Thoracic aorta (tissue), 2 donors: ENCODE data around the gene NEUROG2. TPM values are rescaled to one million over a fixed set of nuclear protein-coding genes. Genes with fewer than 3 reads are reported as not detected.

Source experiments
- ATAC-seq: fragments of 150-250 bp; one replicate; pipeline ENCODE4 v1.8.0; 2017; ENCODE audit warnings: low read depth; ENCODE audit not compliant: insufficient number of reproducible peaks, low FRiP score
- DNase-seq: peaks from one replicate; pipeline ENCODE4 v3.0.0-alpha.2; 2020; ENCODE audit warnings: low spot score
- H3K27ac ChIP-seq, 2 donors: fragments of 200-600 bp; sonication (generic); 1 replicate in 1 of 2; 2 replicates in 1 of 2; pipeline ENCODE4 v1.5.1; 2016; ENCODE audit warnings: mild to moderate bottlenecking in 2 of 2, moderate library complexity in 2 of 2
- H3K27me3 ChIP-seq: fragments of 200-600 bp; sonication (generic); replicated peaks from 2 replicates; pipeline ENCODE4 v1.6.0; 2016; ENCODE audit warnings: mild to moderate bottlenecking; ENCODE audit not compliant: insufficient read depth
- H3K36me3 ChIP-seq: fragments of 200-600 bp; sonication (generic); one replicate; pipeline ENCODE4 v1.5.1; 2016
- H3K4me1 ChIP-seq, 2 donors: fragments of 200-600 bp; sonication (generic); 1 replicate in 1 of 2; 2 replicates in 1 of 2; pipeline versions ENCODE4 v1.5.1 to v1.6.0; 2016; ENCODE audit warnings: low read depth in 2 of 2, mild to moderate bottlenecking in 1 of 2; ENCODE audit not compliant: control insufficient read depth in 1 of 2
- H3K4me3 ChIP-seq: fragments of 200-600 bp; sonication (generic); 2 replicates; pipeline ENCODE4 v1.5.1; 2016; ENCODE audit warnings: mild to moderate bottlenecking
- H3K9me3 ChIP-seq: fragments of 200-600 bp; sonication (generic); 2 replicates; pipeline ENCODE4 v1.5.1; 2016
- CTCF ChIP-seq: fragments of 200-600 bp; sonication (generic); IDR thresholded peaks from one replicate; pipeline ENCODE4 v1.5.1; 2019; ENCODE audit warnings: antibody characterized with exemption
- total RNA-seq, 2 donors: library from RNA; depleted of rRNA; stranded (reverse); fragments of >200 nt; gene quantifications; one replicate each; pipeline versions ENCODE4 v1.1.0 to v1.2.3, GENCODE V29; 2016

NEUROG2 gene
- total RNA-seq, 2 donors from 2014 or later, result not detected

DNA sequence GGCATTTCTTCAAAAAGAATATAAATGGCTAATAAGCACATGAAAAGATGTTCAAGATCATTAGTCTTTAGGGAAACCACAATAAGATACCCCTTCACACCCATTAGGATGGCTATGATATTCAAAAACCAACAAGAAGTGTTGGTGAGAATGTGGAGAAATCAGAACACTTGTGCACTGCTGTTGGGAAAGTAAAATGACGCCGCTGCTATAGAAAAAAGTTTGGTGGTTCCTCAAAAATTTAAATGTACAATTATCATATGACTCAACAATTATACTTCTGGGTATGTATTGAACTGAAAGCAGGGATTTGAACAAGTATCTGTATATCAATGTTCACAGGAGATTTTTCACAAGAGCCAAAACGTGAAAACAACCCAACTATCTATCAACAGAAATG is 29.4 kb upstream of the NEUROG2 start:
- Histone ChIP-seq H3K36me3 (no peaks in the 10 kb centered on the region), H3K4me3 (no peak overlapping the region), H3K9me3 (no peaks in the 10 kb centered on the region), H3K27me3 (no peaks in the 10 kb centered on the region), H3K4me1 (no peaks in the 10 kb centered on the region), H3K27ac (no peak overlapping the region)
- DNase-seq (no peak), ATAC-seq (no peak)
- no peak for TF ChIP-seq CTCF

DNA sequence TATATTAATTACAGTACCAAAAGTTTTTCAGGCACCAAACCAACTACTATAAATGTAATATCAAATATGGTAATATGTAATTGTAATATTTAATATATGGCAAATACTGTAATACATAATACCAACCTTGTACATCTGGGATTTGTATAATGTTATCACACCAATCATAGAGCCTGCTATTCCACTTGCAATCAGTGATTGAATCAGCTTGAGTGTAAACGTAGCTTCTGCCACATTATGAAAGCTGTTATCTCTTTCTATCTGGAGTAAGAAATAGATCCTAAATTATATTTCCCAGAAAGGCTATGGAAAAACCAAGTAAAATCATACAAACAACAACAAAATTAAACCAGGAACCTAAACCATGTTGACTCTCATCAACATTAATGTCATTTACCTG is 24.7 kb upstream of the NEUROG2 start:
- no peaks in the 10 kb centered on the region for H3K4me1 ChIP-seq
- H3K4me3 ChIP-seq, result no peak overlapping the region
- ATAC-seq (no peak), DNase-seq (no peak)
- H3K27ac ChIP-seq, result no peak overlapping the region
- no peaks in the 10 kb centered on the region for H3K9me3 ChIP-seq
- no peak for TF ChIP-seq CTCF
- no peaks in the 10 kb centered on the region for H3K27me3 ChIP-seq
- no peaks in the 10 kb centered on the region for H3K36me3 ChIP-seq

DNA sequence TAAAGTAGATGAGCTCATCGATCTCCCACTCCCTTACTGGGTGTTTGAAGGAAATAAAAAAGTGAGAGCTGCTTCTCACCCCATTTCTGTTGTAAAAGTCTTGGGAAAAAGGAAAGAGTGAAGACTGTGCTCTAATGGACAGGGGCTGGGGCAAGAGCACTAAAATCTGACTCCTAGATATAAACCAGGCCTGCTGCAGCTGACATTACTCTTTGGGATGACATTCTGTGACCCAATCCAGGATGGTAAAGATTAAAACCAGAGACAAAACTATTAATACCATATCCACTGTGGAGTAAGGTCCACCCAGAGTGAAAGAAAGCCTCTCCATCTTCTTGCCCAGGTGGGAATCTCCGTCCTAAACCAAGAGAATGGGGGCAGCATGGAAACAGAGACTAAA is 20.1 kb upstream of the NEUROG2 start:
- Histone ChIP-seq H3K27ac (no peak overlapping the region), H3K9me3 (no peaks in the 10 kb centered on the region), H3K4me1 (no peaks in the 10 kb centered on the region), H3K27me3 (no peaks in the 10 kb centered on the region), H3K4me3 (no peak overlapping the region), H3K36me3 (no peaks in the 10 kb centered on the region)
- no peak for ATAC-seq
- DNase-seq, result no peak
- TF ChIP-seq CTCF, result no peak

GRCh38 chr4:112532267-112532666 is 16.3 kb upstream of the NEUROG2 start:
- no peak overlapping the region for H3K27ac ChIP-seq

GRCh38 chr4:112531146-112531545 is 15.2 kb upstream of the NEUROG2 start:
- H3K4me1 ChIP-seq, result no peaks in the 10 kb centered on the region
- no peak overlapping the region for H3K27ac ChIP-seq
- no peaks in the 10 kb centered on the region for H3K27me3 ChIP-seq
- ATAC-seq (no peak), DNase-seq (no peak)
- H3K9me3 ChIP-seq, result no peaks in the 10 kb centered on the region
- TF ChIP-seq CTCF, result no peak
- H3K36me3 ChIP-seq, result no peaks in the 10 kb centered on the region
- no peak overlapping the region for H3K4me3 ChIP-seq

More at GRCh38 chr4:112532267-112532666, 16.3 kb upstream of the NEUROG2 start:
- H3K4me1 ChIP-seq, result no peaks in the 10 kb centered on the region
- H3K4me3 ChIP-seq, result no peak overlapping the region
- TF ChIP-seq CTCF, result no peak
- ATAC-seq, result no peak
- no peaks in the 10 kb centered on the region for H3K27me3 ChIP-seq
- no peaks in the 10 kb centered on the region for H3K36me3 ChIP-seq
- H3K9me3 ChIP-seq, result no peaks in the 10 kb centered on the region
- DNase-seq, result no peak
